Renal pelvis (tissue), 4 donors: ENCODE data around the gene CDH16. TPM values are rescaled to one million over a fixed set of nuclear protein-coding genes. Genes with fewer than 3 reads are reported as not detected.

Experiments used
- DNase-seq: peaks from one replicate; pipeline ENCODE4 v3.0.0-alpha.2; 2013
- polyA plus RNA-seq, 3 donors: library from polyadenylated mRNA; unstranded; fragments of 120-200 nt; gene quantifications; one replicate each; pipeline ENCODE4 v1.2.1, GENCODE V29; 2013; ENCODE audit not compliant: insufficient read length in 3 of 3

The CDH16 gene
- polyA plus RNA-seq, 3 donors = 267 to 319 (median 317) TPM

GRCh38 chr16:66913081-66913480 lies 5.6 kb downstream of the CDH16 start:
- no peak for DNase-seq

GRCh38 chr16:66911801-66912200 lies 6.9 kb downstream of the CDH16 start:
- no peak for DNase-seq

- DNase-seq = no peak
Measured at GRCh38 chr16:66911112-66911511, 7.6 kb downstream of the CDH16 start.

GRCh38 chr16:66910175-66910940 lies 8.3 kb downstream of the CDH16 start:
- no peak for DNase-seq

GRCh38 chr16:66908762-66909559 lies 9.7 kb downstream of the CDH16 start:
- no peak for DNase-seq

- DNase-seq = no peak
Measured at GRCh38 chr16:66908116-66908515, 10.6 kb downstream of the CDH16 start.

- DNase-seq = no peak
Measured at GRCh38 chr16:66906916-66907836, 11.5 kb downstream of the CDH16 start.

- DNase-seq = peak; percentile 68
Measured at GRCh38 chr16:66905633-66906539, 12.8 kb downstream of the CDH16 start.

- DNase-seq = no peak
Measured at GRCh38 chr16:66904846-66905632, 13.6 kb downstream of the CDH16 start.

GRCh38 chr16:66904428-66904845 lies 14.2 kb downstream of the CDH16 start:
- DNase-seq = no peak

GRCh38 chr16:66903544-66904427 lies 14.9 kb downstream of the CDH16 start:
- no peak for DNase-seq

- no peak for DNase-seq
Measured at GRCh38 chr16:66902648-66903543, 15.8 kb downstream of the CDH16 start.

- DNase-seq = no peak
Measured at GRCh38 chr16:66901626-66902025, 17.1 kb downstream of the CDH16 start.

- DNase-seq = no peak
Measured at GRCh38 chr16:66900721-66901441, 17.8 kb downstream of the CDH16 start.

- DNase-seq = peak; percentile 84
Measured at GRCh38 chr16:66899945-66900710, 18.6 kb downstream of the CDH16 start.

GRCh38 chr16:66899310-66899944 lies 19.3 kb downstream of the CDH16 start:
- no peak for DNase-seq
